SK-N-SH treated with all-trans-retinoic acid at 6 μM for 48 hours (cell line): Measurements from ENCODE around the gene PHB1.
A peak's percentile ranks its signal among the peaks of the same experiment; 100 is the strongest.

Experiments
- ATAC-seq: fragments of 200-7000 bp; cut with Tn5 transposase; 3 replicates; pipeline ENCODE4 v1.9.1; 2020; ENCODE audit warnings: mild to moderate bottlenecking, moderate library complexity
- ARNTL ChIP-seq: fragments of 450-650 bp; formaldehyde crosslinking; IDR thresholded peaks from 2 replicates; pipeline ENCODE4 v1.5.0; 2020; ENCODE audit warnings: low read depth, mild to moderate bottlenecking, moderate library complexity, borderline replicate concordance
- BACH2 ChIP-seq: fragments of 250-450 bp; sonication (Bioruptor Pico); IDR thresholded peaks from 2 replicates; pipeline ENCODE4 v1.9.0; 2021; ENCODE audit warnings: mild to moderate bottlenecking, borderline replicate concordance
- CSDC2 ChIP-seq: fragments of 250-450 bp; sonication (Bioruptor Pico); IDR thresholded peaks from 2 replicates; pipeline ENCODE4 v1.5.0; 2020; ENCODE audit warnings: mild to moderate bottlenecking, moderate library complexity
- ESRRG ChIP-seq: fragments of 250-450 bp; sonication (Bioruptor Pico); IDR thresholded peaks from 2 replicates; pipeline ENCODE4 v1.6.1; 2021; ENCODE audit warnings: mild to moderate bottlenecking
- GLIS3 ChIP-seq: fragments of 250-450 bp; sonication (Bioruptor Pico); IDR thresholded peaks from 2 replicates; pipeline ENCODE4 v1.5.0; 2020; ENCODE audit warnings: mild to moderate bottlenecking, moderate library complexity
- ISL1 ChIP-seq: fragments of 250-450 bp; sonication (Bioruptor Pico); IDR thresholded peaks from 2 replicates; pipeline ENCODE4 v2.1.2; 2022; ENCODE audit warnings: mild to moderate bottlenecking, moderate library complexity
- OSR1 ChIP-seq: fragments of 250-450 bp; sonication (Bioruptor Pico); IDR thresholded peaks from 2 replicates; pipeline ENCODE4 v1.8.0; 2022; ENCODE audit warnings: moderate library complexity, mild to moderate bottlenecking, inconsistent platforms
- SNAI2 ChIP-seq: fragments of 250-450 bp; sonication (Bioruptor Pico); IDR thresholded peaks from 2 replicates; pipeline ENCODE4 v1.5.0; 2020; ENCODE audit warnings: mild to moderate bottlenecking, moderate library complexity
- TCF4 ChIP-seq: fragments of 250-450 bp; sonication (Bioruptor Pico); IDR thresholded peaks from 2 replicates; pipeline ENCODE4 v1.8.0; 2021; ENCODE audit warnings: mild to moderate bottlenecking, moderate library complexity, borderline replicate concordance
- TOX ChIP-seq: fragments of 250-450 bp; sonication (Bioruptor Pico); IDR thresholded peaks from 2 replicates; pipeline ENCODE4 v1.8.0; 2021; ENCODE audit warnings: mild to moderate bottlenecking, moderate library complexity, borderline replicate concordance
- ZFP3 ChIP-seq: fragments of 250-450 bp; sonication (Bioruptor Pico); IDR thresholded peaks from 2 replicates; pipeline ENCODE4 v1.5.0; 2020; ENCODE audit warnings: mild to moderate bottlenecking, moderate library complexity
- ZNF565 ChIP-seq: fragments of 450-650 bp; formaldehyde crosslinking; conservative IDR thresholded peaks from 2 replicates; pipeline ENCODE4 v1.5.0; 2020; ENCODE audit warnings: low read depth, mild to moderate bottlenecking, moderate library complexity
- ZNF8 ChIP-seq: fragments of 450-650 bp; formaldehyde crosslinking; IDR thresholded peaks from 2 replicates; pipeline ENCODE4 v1.5.0; 2020; ENCODE audit warnings: mild to moderate bottlenecking, moderate library complexity
- TF ChIP-seq, protein P1 (sequence below): fragments of 250-450 bp; sonication (Bioruptor Pico); IDR thresholded peaks from 2 replicates; pipeline ENCODE4 v1.5.0; 2020; ENCODE audit warnings: mild to moderate bottlenecking, moderate library complexity
- TF ChIP-seq, protein P2 (sequence below): fragments of 250-450 bp; sonication (Bioruptor Pico); IDR thresholded peaks from 2 replicates; pipeline ENCODE4 v1.8.0; 2021; ENCODE audit warnings: low read depth, mild to moderate bottlenecking, moderate library complexity, borderline replicate concordance
- TF ChIP-seq, protein P3 (sequence below): fragments of 250-450 bp; sonication (Bioruptor Pico); IDR thresholded peaks from 2 replicates; pipeline ENCODE4 v1.5.1; 2021; ENCODE audit warnings: mild to moderate bottlenecking, moderate library complexity
- TF ChIP-seq, protein P4 (sequence below): fragments of 250-450 bp; sonication (Bioruptor Pico); IDR thresholded peaks from 2 replicates; pipeline ENCODE4 v1.8.0; 2020; ENCODE audit warnings: mild to moderate bottlenecking, moderate library complexity, borderline replicate concordance

The PHB1 gene

DNA sequence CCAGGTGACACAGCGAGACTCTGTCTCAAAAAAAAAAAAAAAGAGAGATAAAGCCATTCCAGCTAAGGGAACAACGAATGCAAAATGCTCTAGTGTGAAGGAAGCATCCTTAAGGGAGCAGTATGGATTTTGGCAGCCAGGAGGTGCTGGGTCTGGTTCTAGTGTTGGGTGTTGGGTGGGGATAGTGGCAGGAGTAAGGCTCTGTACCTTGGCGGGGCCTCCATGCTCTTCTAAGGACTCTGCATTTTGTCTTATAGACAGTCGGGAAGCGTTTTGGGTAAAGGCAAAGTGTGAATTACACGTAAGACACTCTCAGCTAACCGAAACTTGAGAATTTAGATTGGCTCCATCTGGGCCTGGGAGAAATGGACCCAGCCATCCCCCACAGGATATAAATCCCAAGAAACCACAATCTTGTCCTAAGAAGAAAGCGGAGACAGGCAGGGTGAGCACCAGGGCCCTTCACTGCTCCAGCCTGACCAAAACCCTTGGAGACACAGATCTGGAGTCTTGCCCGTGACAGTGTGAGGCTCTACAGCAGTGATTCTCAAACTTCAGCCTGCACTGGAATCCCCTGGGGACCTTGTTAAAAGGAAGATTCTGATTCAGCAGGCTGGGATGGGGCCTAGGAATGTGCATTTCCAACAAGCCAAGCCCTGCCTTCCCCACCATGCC is 33.1 kb upstream of the PHB1 start:
- no peak for ATAC-seq
- TF ChIP-seq SNAI2 (no peak), ISL1 (CRISPR knock-in tag) (no peak)
- TF ChIP-seq, protein P1, sequence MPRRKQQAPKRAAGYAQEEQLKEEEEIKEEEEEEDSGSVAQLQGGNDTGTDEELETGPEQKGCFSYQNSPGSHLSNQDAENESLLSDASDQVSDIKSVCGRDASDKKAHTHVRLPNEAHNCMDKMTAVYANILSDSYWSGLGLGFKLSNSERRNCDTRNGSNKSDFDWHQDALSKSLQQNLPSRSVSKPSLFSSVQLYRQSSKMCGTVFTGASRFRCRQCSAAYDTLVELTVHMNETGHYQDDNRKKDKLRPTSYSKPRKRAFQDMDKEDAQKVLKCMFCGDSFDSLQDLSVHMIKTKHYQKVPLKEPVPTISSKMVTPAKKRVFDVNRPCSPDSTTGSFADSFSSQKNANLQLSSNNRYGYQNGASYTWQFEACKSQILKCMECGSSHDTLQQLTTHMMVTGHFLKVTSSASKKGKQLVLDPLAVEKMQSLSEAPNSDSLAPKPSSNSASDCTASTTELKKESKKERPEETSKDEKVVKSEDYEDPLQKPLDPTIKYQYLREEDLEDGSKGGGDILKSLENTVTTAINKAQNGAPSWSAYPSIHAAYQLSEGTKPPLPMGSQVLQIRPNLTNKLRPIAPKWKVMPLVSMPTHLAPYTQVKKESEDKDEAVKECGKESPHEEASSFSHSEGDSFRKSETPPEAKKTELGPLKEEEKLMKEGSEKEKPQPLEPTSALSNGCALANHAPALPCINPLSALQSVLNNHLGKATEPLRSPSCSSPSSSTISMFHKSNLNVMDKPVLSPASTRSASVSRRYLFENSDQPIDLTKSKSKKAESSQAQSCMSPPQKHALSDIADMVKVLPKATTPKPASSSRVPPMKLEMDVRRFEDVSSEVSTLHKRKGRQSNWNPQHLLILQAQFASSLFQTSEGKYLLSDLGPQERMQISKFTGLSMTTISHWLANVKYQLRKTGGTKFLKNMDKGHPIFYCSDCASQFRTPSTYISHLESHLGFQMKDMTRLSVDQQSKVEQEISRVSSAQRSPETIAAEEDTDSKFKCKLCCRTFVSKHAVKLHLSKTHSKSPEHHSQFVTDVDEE (CRISPR knock-in tag): no peak

DNA sequence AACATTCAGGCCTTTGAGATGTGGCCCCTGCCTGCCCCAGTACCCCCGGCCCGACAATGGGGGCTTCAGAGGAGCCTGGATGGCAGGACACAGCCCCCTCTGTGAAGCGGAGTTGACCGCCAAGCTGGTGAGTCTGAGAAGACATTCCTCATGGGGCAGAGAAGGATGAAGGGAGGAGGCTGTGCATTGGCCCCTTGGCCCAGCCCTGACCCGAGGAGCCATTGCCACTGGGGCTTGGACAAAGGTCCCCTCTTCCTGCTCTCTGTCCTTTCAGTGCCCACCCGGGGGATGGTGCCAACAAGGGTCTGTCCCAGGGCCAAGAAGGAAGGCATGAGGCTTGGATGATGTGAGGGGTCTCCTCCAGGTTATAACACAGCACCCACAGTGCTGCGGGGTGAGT is 30.9 kb upstream of the PHB1 start:
- ATAC-seq: no peak
- no peak for TF ChIP-seq ZNF565
- no peak for TF ChIP-seq ZFP3
- TF ChIP-seq ARNTL (CRISPR knock-in tag): no peak

DNA sequence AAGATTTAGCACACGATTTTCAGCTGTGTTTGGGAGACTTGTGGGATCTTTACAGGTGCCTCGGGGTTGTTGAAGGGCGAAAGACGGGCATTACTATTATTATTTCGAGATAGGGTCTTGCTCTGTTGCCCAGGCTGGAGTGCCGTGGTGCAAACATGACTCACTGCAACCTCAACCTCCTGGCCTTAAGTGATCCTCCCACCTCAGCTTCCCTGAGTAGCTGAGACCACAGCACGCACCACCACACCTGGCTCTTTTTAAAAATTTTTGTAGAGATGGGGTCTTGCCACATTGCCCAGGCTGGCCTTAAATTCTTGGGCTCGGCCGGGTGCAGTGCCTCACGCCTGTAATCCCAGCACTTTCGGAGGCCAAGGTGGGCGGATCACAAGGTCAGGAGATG is 29.7 kb upstream of the PHB1 start:
- TF ChIP-seq, protein P2, sequence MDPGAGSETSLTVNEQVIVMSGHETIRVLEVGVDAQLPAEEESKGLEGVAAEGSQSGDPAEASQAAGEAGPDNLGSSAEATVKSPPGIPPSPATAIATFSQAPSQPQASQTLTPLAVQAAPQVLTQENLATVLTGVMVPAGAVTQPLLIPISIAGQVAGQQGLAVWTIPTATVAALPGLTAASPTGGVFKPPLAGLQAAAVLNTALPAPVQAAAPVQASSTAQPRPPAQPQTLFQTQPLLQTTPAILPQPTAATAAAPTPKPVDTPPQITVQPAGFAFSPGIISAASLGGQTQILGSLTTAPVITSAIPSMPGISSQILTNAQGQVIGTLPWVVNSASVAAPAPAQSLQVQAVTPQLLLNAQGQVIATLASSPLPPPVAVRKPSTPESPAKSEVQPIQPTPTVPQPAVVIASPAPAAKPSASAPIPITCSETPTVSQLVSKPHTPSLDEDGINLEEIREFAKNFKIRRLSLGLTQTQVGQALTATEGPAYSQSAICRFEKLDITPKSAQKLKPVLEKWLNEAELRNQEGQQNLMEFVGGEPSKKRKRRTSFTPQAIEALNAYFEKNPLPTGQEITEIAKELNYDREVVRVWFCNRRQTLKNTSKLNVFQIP: no peak
- TF ChIP-seq ESRRG (no peak), TCF4 (CRISPR knock-in tag) (no peak), BACH2 (CRISPR knock-in tag) (no peak), ZFP3 (no peak), CSDC2 (CRISPR knock-in tag) (no peak), ISL1 (CRISPR knock-in tag) (no peak), SNAI2 (no peak), ZNF8 (CRISPR knock-in tag) (no peak), GLIS3 (CRISPR knock-in tag) (no peak)
- TF ChIP-seq, protein P3, sequence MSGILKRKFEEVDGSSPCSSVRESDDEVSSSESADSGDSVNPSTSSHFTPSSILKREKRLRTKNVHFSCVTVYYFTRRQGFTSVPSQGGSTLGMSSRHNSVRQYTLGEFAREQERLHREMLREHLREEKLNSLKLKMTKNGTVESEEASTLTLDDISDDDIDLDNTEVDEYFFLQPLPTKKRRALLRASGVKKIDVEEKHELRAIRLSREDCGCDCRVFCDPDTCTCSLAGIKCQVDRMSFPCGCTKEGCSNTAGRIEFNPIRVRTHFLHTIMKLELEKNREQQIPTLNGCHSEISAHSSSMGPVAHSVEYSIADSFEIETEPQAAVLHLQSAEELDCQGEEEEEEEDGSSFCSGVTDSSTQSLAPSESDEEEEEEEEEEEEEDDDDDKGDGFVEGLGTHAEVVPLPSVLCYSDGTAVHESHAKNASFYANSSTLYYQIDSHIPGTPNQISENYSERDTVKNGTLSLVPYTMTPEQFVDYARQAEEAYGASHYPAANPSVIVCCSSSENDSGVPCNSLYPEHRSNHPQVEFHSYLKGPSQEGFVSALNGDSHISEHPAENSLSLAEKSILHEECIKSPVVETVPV: no peak
- TF ChIP-seq, protein P4, sequence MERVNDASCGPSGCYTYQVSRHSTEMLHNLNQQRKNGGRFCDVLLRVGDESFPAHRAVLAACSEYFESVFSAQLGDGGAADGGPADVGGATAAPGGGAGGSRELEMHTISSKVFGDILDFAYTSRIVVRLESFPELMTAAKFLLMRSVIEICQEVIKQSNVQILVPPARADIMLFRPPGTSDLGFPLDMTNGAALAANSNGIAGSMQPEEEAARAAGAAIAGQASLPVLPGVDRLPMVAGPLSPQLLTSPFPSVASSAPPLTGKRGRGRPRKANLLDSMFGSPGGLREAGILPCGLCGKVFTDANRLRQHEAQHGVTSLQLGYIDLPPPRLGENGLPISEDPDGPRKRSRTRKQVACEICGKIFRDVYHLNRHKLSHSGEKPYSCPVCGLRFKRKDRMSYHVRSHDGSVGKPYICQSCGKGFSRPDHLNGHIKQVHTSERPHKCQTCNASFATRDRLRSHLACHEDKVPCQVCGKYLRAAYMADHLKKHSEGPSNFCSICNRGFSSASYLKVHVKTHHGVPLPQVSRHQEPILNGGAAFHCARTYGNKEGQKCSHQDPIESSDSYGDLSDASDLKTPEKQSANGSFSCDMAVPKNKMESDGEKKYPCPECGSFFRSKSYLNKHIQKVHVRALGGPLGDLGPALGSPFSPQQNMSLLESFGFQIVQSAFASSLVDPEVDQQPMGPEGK (CRISPR knock-in tag): no peak

DNA sequence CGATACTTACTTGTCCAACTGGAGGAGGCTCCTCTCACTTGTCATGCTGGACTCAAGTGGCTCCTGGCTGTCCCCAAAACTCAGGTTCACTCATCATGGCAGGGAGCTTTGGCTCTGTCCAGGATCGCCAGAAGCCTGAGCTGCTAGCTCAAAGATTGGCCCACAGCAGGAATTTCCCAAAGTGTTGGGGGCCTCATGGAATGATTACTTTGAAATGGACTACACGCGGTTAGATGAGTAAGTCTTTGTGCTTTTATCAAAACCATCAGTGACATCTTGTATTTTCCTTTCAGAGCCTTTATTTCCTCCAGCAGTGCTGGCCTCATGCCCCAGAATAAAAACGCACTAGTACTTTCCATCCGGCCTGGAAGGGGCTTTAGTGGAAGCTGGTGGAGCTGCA is 29.2 kb upstream of the PHB1 start:
- no peak for TF ChIP-seq OSR1 (CRISPR knock-in tag)
- no peak for TF ChIP-seq TOX (CRISPR knock-in tag)
- ATAC-seq: peak; percentile 30; the same call in 2 of the 3 replicates

More for the DNA sequence above, 29.7 kb upstream of the PHB1 start:
- ATAC-seq: no peak

DNA sequence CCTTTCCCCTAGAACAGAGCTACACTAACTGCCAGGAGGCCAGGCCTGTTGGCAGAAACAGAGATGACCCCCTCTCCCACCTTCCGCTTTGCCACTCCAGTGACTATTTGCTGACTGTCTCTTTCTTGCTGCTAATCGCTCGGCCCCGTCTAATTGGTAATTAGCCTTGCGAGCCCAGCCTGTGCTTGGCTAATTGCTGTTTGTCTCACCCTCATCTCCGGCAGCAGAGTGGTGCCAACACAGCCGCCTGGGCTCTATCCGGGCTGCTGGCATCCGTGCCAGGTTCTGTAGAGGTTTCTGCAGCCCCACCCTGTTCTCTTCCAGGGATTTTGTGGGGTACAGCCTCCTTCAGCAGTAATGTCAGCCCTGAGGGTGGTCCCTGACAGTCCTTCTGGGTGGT is 27.4 kb upstream of the PHB1 start:
- no peak for TF ChIP-seq ISL1 (CRISPR knock-in tag)
- TF ChIP-seq, protein P4 (CRISPR knock-in tag): no peak
- no peak for TF ChIP-seq ESRRG
- TF ChIP-seq, protein P1 (CRISPR knock-in tag): no peak
- TF ChIP-seq, protein P2: no peak
- no peak for TF ChIP-seq BACH2 (CRISPR knock-in tag)
- ATAC-seq: no peak
